Neural crest cell (in vitro differentiated cells): ENCODE results near the gene IKZF4. TPM values are rescaled to one million over a fixed set of nuclear protein-coding genes. Genes with fewer than 3 reads are reported as not detected.
A peak's percentile ranks its signal among the peaks of the same experiment; 100 is the strongest.
"Not testable (repeated sequence)": the region's sequence is repeated elsewhere in the genome, so short reads cannot be mapped to it uniquely, and the experiment has no call there.

Experiments
- DNase-seq: peaks from one replicate; pipeline ENCODE4 v3.0.0; 2021; ENCODE audit warnings: low read depth, mixed read lengths, low spot score
- H3K27ac Mint-ChIP-seq: one replicate; pipeline ENCODE4 v1.8.0; 2021; ENCODE audit warnings: mild to moderate bottlenecking, mixed read lengths; ENCODE audit not compliant: unreplicated experiment
- H3K27me3 Mint-ChIP-seq: 2 replicates; pipeline ENCODE4 v1.8.0; 2021; ENCODE audit warnings: low read depth, mild to moderate bottlenecking, mixed read lengths
- H3K36me3 Mint-ChIP-seq: 2 replicates; pipeline ENCODE4 v1.8.0; 2021; ENCODE audit warnings: low read depth, mild to moderate bottlenecking, mixed read lengths
- H3K4me1 Mint-ChIP-seq: 2 replicates; pipeline ENCODE4 v1.8.0; 2021; ENCODE audit warnings: mixed read lengths
- H3K4me3 Mint-ChIP-seq: one replicate; pipeline ENCODE4 v1.8.0; 2021; ENCODE audit warnings: mild to moderate bottlenecking, mixed read lengths
- H3K9me3 Mint-ChIP-seq: 2 replicates; pipeline ENCODE4 v1.8.0; 2021; ENCODE audit warnings: mixed read lengths
- CTCF ChIP-seq: fragments of 200-600 bp; sonication (generic); conservative IDR thresholded peaks from 2 replicates; pipeline ENCODE4 v1.5.0; 2021; ENCODE audit warnings: antibody characterized with exemption, mild to moderate bottlenecking
- total RNA-seq: library from RNA; stranded (reverse); gene quantifications from 2 replicates; pipeline ENCODE4 v1.2.1, GENCODE V29; 2021

The IKZF4 gene
- total RNA-seq, 1 donor from 2014 or later, result 42.3 TPM

GRCh38 chr12:55973599-55974307 is 47.1 kb upstream of the IKZF4 start, which contains the start of gene RAB5B:
Gene RAB5B (plus strand): TSS chr12:55974078. CDS start chr12:55986961, 12,883 bp downstream.
- peaks cover 29% of the 10 kb centered on the region for H3K4me1 Mint-ChIP-seq
- H3K4me3 Mint-ChIP-seq, result no peak within 1 kb of the TSS
- H3K27me3 Mint-ChIP-seq, result no peaks in the 10 kb centered on the region
- DNase-seq, result peak; percentile 87
- peaks cover 12% of the 10 kb centered on the region for H3K36me3 Mint-ChIP-seq
- H3K27ac Mint-ChIP-seq, result no peak within 1 kb of the TSS
- no peaks in the 10 kb centered on the region for H3K9me3 Mint-ChIP-seq
- TF ChIP-seq CTCF, result no peak

- peaks cover 32% of the 10 kb centered on the region for H3K4me1 Mint-ChIP-seq
- no peaks in the 10 kb centered on the region for H3K9me3 Mint-ChIP-seq
- no peak for TF ChIP-seq CTCF
- DNase-seq, result no peak
- no peak overlapping the region for H3K27ac Mint-ChIP-seq
- H3K27me3 Mint-ChIP-seq, result no peaks in the 10 kb centered on the region
- no peak overlapping the region for H3K4me3 Mint-ChIP-seq
- peaks cover 15% of the 10 kb centered on the region for H3K36me3 Mint-ChIP-seq
Observed at GRCh38 chr12:55974308-55974730, 46.5 kb upstream of the IKZF4 start.

- peak overlapping the region; percentile 27 for H3K4me3 Mint-ChIP-seq
- no peak for DNase-seq
- H3K36me3 Mint-ChIP-seq, result peaks cover 11% of the 10 kb centered on the region
- H3K27ac Mint-ChIP-seq, result no peak overlapping the region
- H3K9me3 Mint-ChIP-seq, result no peaks in the 10 kb centered on the region
- TF ChIP-seq CTCF, result no peak
- peaks cover 14% of the 10 kb centered on the region for H3K4me1 Mint-ChIP-seq
- no peaks in the 10 kb centered on the region for H3K27me3 Mint-ChIP-seq
Observed at GRCh38 chr12:55978393-55978792, 42.5 kb upstream of the IKZF4 start.

- peaks cover 11% of the 10 kb centered on the region for H3K36me3 Mint-ChIP-seq
- H3K9me3 Mint-ChIP-seq, result no peaks in the 10 kb centered on the region
- no peak for DNase-seq
- H3K4me1 Mint-ChIP-seq, result peaks cover 14% of the 10 kb centered on the region
- H3K27me3 Mint-ChIP-seq, result no peaks in the 10 kb centered on the region
- H3K4me3 Mint-ChIP-seq, result peak overlapping the region; percentile 24
- TF ChIP-seq CTCF, result no peak
- H3K27ac Mint-ChIP-seq, result no peak overlapping the region
Observed at GRCh38 chr12:55979069-55979468, 41.8 kb upstream of the IKZF4 start.

- not testable (repeated sequence) for H3K4me3 Mint-ChIP-seq, H3K27ac Mint-ChIP-seq, H3K4me1 Mint-ChIP-seq, H3K36me3 Mint-ChIP-seq, DNase-seq, H3K27me3 Mint-ChIP-seq, H3K9me3 Mint-ChIP-seq
Observed at GRCh38 chr12:55981882-55982281, 39.0 kb upstream of the IKZF4 start.

- Mint-ChIP-seq H3K36me3 (peaks cover 8% of the 10 kb centered on the region), H3K9me3 (no peaks in the 10 kb centered on the region), H3K4me1 (peaks cover 6% of the 10 kb centered on the region), H3K27me3 (no peaks in the 10 kb centered on the region), H3K4me3 (no peak overlapping the region), H3K27ac (peak overlapping the region; percentile 71)
- DNase-seq, result no peak
- no peak for TF ChIP-seq CTCF
Observed at GRCh38 chr12:55982319-55982936, 38.4 kb upstream of the IKZF4 start.
